Mesenchymal stem cell (in vitro differentiated cells and primary cell): ENCODE measurements around the gene KANK2.

Source experiments
- DNase-seq: peaks from one replicate; pipeline ENCODE4 v3.0.0-alpha.2; 2013
- H2AFZ ChIP-seq: one replicate; pipeline ENCODE4 v1.6.1; 2013; ENCODE audit warnings: low read depth, mild to moderate bottlenecking, control low read depth, inconsistent platforms, low read length, moderate library complexity
- H2AK5ac ChIP-seq: 2 replicates; pipeline ENCODE4 v1.6.1; 2013; ENCODE audit warnings: low read length, moderate library complexity, mild to moderate bottlenecking, inconsistent platforms; ENCODE audit not compliant: severe bottlenecking
- H2BK120ac ChIP-seq: one replicate; pipeline ENCODE4 v1.6.1; 2013; ENCODE audit warnings: low read depth, mild to moderate bottlenecking, inconsistent platforms, low read length, moderate library complexity
- H2BK12ac ChIP-seq, 2 experiments: one replicate each; pipeline ENCODE4 v1.6.1; 2013; ENCODE audit warnings: inconsistent platforms in 2 of 2, low read length in 2 of 2, mild to moderate bottlenecking in 2 of 2, moderate library complexity in 2 of 2, control low read depth in 1 of 2
- H2BK15ac ChIP-seq: one replicate; pipeline ENCODE4 v1.6.1; 2013; ENCODE audit warnings: mild to moderate bottlenecking, low read depth, inconsistent platforms; ENCODE audit not compliant: poor library complexity, severe bottlenecking
- H2BK5ac ChIP-seq: 2 replicates; pipeline ENCODE4 v1.6.1; 2013; ENCODE audit warnings: low read depth, mild to moderate bottlenecking, low read length, control low read depth, inconsistent platforms; ENCODE audit not compliant: poor library complexity, severe bottlenecking
- H3K14ac ChIP-seq, 2 experiments: one replicate each; pipeline ENCODE4 v1.6.1; 2013; ENCODE audit warnings: inconsistent platforms in 2 of 2, low read length in 2 of 2, control low read depth in 1 of 2, mild to moderate bottlenecking in 1 of 2, moderate library complexity in 1 of 2
- H3K18ac ChIP-seq, 2 experiments: one replicate each; pipeline ENCODE4 v1.6.1; 2013; ENCODE audit warnings: inconsistent platforms in 2 of 2, low read length in 2 of 2, control low read depth in 1 of 2, low read depth in 1 of 2, mild to moderate bottlenecking in 1 of 2
- H3K23ac ChIP-seq, 2 experiments: one replicate each; pipeline ENCODE4 v1.6.1; 2013; ENCODE audit warnings: inconsistent platforms in 2 of 2, low read length in 2 of 2, mild to moderate bottlenecking in 2 of 2, moderate library complexity in 2 of 2, control low read depth in 1 of 2
- H3K27ac ChIP-seq: 2 replicates; pipeline ENCODE4 v1.5.1; 2013; ENCODE audit warnings: mild to moderate bottlenecking, moderate library complexity, low read length, control low read depth, inconsistent platforms; ENCODE audit not compliant: poor library complexity, severe bottlenecking
- H3K27me3 ChIP-seq, 2 experiments: 2 replicates each; pipeline versions ENCODE4 v1.6.1 to v1.7.0; 2013; ENCODE audit warnings: low read length in 2 of 2, mild to moderate bottlenecking in 2 of 2, moderate library complexity in 2 of 2, control low read depth in 1 of 2, inconsistent platforms in 1 of 2; ENCODE audit not compliant: control insufficient read depth in 1 of 2, insufficient read depth in 1 of 2
- H3K36me3 ChIP-seq, 2 experiments: 2 replicates each; pipeline versions ENCODE4 v1.6.1 to v1.7.0; 2013; ENCODE audit warnings: low read length in 2 of 2, control low read depth in 1 of 2, inconsistent platforms in 1 of 2, low read depth in 1 of 2, mild to moderate bottlenecking in 1 of 2; ENCODE audit not compliant: insufficient read depth in 2 of 2, control insufficient read depth in 1 of 2
- H3K4ac ChIP-seq, 2 experiments: one replicate each; pipeline ENCODE4 v1.6.1; 2013; ENCODE audit warnings: inconsistent platforms in 2 of 2, low read length in 2 of 2, mild to moderate bottlenecking in 2 of 2, moderate library complexity in 2 of 2, control low read depth in 1 of 2, low read depth in 1 of 2
- H3K4me1 ChIP-seq: 2 replicates; pipeline ENCODE4 v1.6.1; 2013; ENCODE audit warnings: low read depth, low read length, control low read depth; ENCODE audit not compliant: control insufficient read depth, insufficient read depth
- H3K4me2 ChIP-seq: 2 replicates; pipeline ENCODE4 v1.6.1; 2013; ENCODE audit warnings: low read length, mild to moderate bottlenecking, inconsistent platforms; ENCODE audit not compliant: poor library complexity, severe bottlenecking
- H3K4me3 ChIP-seq, 2 experiments: 2 replicates each; pipeline versions ENCODE4 v1.5.1 to v1.7.0; 2013; ENCODE audit warnings: low read length in 2 of 2, mild to moderate bottlenecking in 2 of 2, control low read depth in 1 of 2, low read depth in 1 of 2; ENCODE audit not compliant: insufficient read depth in 1 of 2
- H3K79me1 ChIP-seq: replicated peaks from 2 replicates; pipeline ENCODE4 v1.6.1; 2013; ENCODE audit warnings: mild to moderate bottlenecking, control low read depth, low read length, inconsistent platforms; ENCODE audit not compliant: poor library complexity, severe bottlenecking
- H3K9ac ChIP-seq: 2 replicates; pipeline ENCODE4 v1.7.0; 2013; ENCODE audit warnings: mild to moderate bottlenecking, low read length, moderate library complexity
- H3K9me3 ChIP-seq: 2 replicates; pipeline ENCODE4 v1.7.0; 2013; ENCODE audit warnings: mild to moderate bottlenecking, low read length; ENCODE audit not compliant: control insufficient read depth
- H4K8ac ChIP-seq: one replicate; pipeline ENCODE4 v1.6.1; 2013; ENCODE audit warnings: inconsistent platforms, mild to moderate bottlenecking, low read length, moderate library complexity
- H4K91ac ChIP-seq: one replicate; pipeline ENCODE4 v1.6.1; 2013; ENCODE audit warnings: mild to moderate bottlenecking, low read length, inconsistent platforms
- WGBS: methylation state at CpG from one replicate; pipeline ENCODE4 v1.1.7; 2013; ENCODE audit warnings: mixed read lengths; 5-methylcytosine and 5-hydroxymethylcytosine counted together

KANK2 gene

GRCh38 chr19:11238781-11239376 lies 41.5 kb upstream of the KANK2 start:
- Histone ChIP-seq H2BK12ac (no peak overlapping the region), H3K36me3 (peaks cover 49 to 68% of the 10 kb centered on the region in 2 experiments), H3K14ac (no peak overlapping the region), H3K79me1 (no peaks in the 10 kb centered on the region), H3K27ac (no peak overlapping the region), H3K9ac (no peak overlapping the region), H2AK5ac (no peak overlapping the region), H3K4me3 (no peak overlapping the region), H2BK5ac (no peak overlapping the region), H3K9me3 (peaks cover 4% of the 10 kb centered on the region), H4K8ac (no peak overlapping the region), H2BK15ac (no peak overlapping the region), H4K91ac (no peak overlapping the region), H2AFZ (no peak overlapping the region), H2BK120ac (no peak overlapping the region), H3K18ac (no peak overlapping the region), H3K4me2 (no peak overlapping the region), H3K4ac (no peak overlapping the region), H3K27me3 (no peaks in the 10 kb centered on the region), H3K4me1 (peaks cover 8% of the 10 kb centered on the region), H3K23ac (no peak overlapping the region)
- 95% methylated on average over 6 of the region's 6 CpGs for WGBS
- no peak for DNase-seq

GRCh38 chr19:11238041-11238440 lies 40.7 kb upstream of the KANK2 start:
- peak overlapping the region; percentile 53 for H4K91ac ChIP-seq

GRCh38 chr19:11237321-11237720 lies 40.0 kb upstream of the KANK2 start:
- H4K8ac ChIP-seq: no peak overlapping the region
- peaks cover 4% of the 10 kb centered on the region for H3K4me1 ChIP-seq
- H3K4me3 ChIP-seq: no peak overlapping the region
- no peak overlapping the region for H2AK5ac ChIP-seq
- no peaks in the 10 kb centered on the region for H3K79me1 ChIP-seq
- H2AFZ ChIP-seq: no peak overlapping the region
- H3K14ac ChIP-seq: no peak overlapping the region
- no peak overlapping the region for H3K23ac ChIP-seq
- H2BK12ac ChIP-seq: no peak overlapping the region
- H3K4ac ChIP-seq: no peak overlapping the region
- H3K27ac ChIP-seq: no peak overlapping the region
- H3K18ac ChIP-seq: no peak overlapping the region
- no peak overlapping the region for H3K4me2 ChIP-seq
- no peak overlapping the region for H2BK15ac ChIP-seq
- DNase-seq: no peak
- WGBS: 93% methylated on average over 15 of the region's 15 CpGs
- H3K9ac ChIP-seq: no peak overlapping the region
- H3K36me3 ChIP-seq: peaks cover 50 to 66% of the 10 kb centered on the region in 2 experiments
- H2BK120ac ChIP-seq: no peak overlapping the region
- H4K91ac ChIP-seq: no peak overlapping the region
- H3K9me3 ChIP-seq: peaks cover 4% of the 10 kb centered on the region
- no peaks in the 10 kb centered on the region for H3K27me3 ChIP-seq
- H2BK5ac ChIP-seq: no peak overlapping the region

More at GRCh38 chr19:11238041-11238440, 40.7 kb upstream of the KANK2 start:
- no peak overlapping the region for H2BK120ac ChIP-seq
- H2AK5ac ChIP-seq: no peak overlapping the region
- H2BK5ac ChIP-seq: no peak overlapping the region
- H3K4me3 ChIP-seq: no peak overlapping the region
- H2BK12ac ChIP-seq: no peak overlapping the region
- H4K8ac ChIP-seq: no peak overlapping the region
- peaks cover 4% of the 10 kb centered on the region for H3K9me3 ChIP-seq
- H3K18ac ChIP-seq: no peak overlapping the region
- H3K9ac ChIP-seq: no peak overlapping the region
- DNase-seq: no peak
- H3K4me2 ChIP-seq: no peak overlapping the region
- no peak overlapping the region for H3K27ac ChIP-seq
- no peaks in the 10 kb centered on the region for H3K27me3 ChIP-seq
- peaks cover 48 to 66% of the 10 kb centered on the region in 2 experiments for H3K36me3 ChIP-seq
- no peaks in the 10 kb centered on the region for H3K79me1 ChIP-seq
- H3K4ac ChIP-seq: no peak overlapping the region
- 96% methylated on average over 11 of the region's 11 CpGs for WGBS
- no peak overlapping the region for H3K23ac ChIP-seq
- H3K14ac ChIP-seq: no peak overlapping the region
- H3K4me1 ChIP-seq: peaks cover 4% of the 10 kb centered on the region
- no peak overlapping the region for H2BK15ac ChIP-seq
- no peak overlapping the region for H2AFZ ChIP-seq

- Histone ChIP-seq H2AFZ (no peak overlapping the region), H3K4ac (no peak overlapping the region), H3K18ac (no peak overlapping the region), H2AK5ac (no peak overlapping the region), H3K36me3 (peaks cover 50 to 68% of the 10 kb centered on the region in 2 experiments), H3K9ac (no peak overlapping the region), H2BK12ac (no peak overlapping the region), H3K9me3 (peaks cover 4% of the 10 kb centered on the region), H3K27me3 (no peaks in the 10 kb centered on the region), H3K14ac (no peak overlapping the region), H2BK5ac (no peak overlapping the region), H3K4me2 (no peak overlapping the region), H3K27ac (no peak overlapping the region), H2BK15ac (no peak overlapping the region), H3K4me3 (no peak overlapping the region), H3K23ac (no peak overlapping the region), H3K4me1 (peaks cover 4% of the 10 kb centered on the region), H2BK120ac (no peak overlapping the region), H3K79me1 (no peaks in the 10 kb centered on the region), H4K8ac (peak overlapping the region; percentile 19), H4K91ac (no peak overlapping the region)
- DNase-seq: no peak
- 93% methylated on average over 31 of the region's 31 CpGs for WGBS
These were observed 39.3 kb upstream of the KANK2 start for GRCh38 chr19:11236324-11237301.
